ENCODE data around the gene IER3IP1. TPM values are rescaled to one million over a fixed set of nuclear protein-coding genes. Genes with fewer than 3 reads are reported as not detected.
"Not testable (repeated sequence)": the region's sequence is repeated elsewhere in the genome, so short reads cannot be mapped to it uniquely, and the experiment has no call there.

IER3IP1 gene, protein sequence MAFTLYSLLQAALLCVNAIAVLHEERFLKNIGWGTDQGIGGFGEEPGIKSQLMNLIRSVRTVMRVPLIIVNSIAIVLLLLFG
- 10 to 100 TPM; 32.5 to 39.8 (median 38.3) TPM for polyA plus RNA-seq (ENCODE audit: insufficient read length in 4 of 4)

DNA sequence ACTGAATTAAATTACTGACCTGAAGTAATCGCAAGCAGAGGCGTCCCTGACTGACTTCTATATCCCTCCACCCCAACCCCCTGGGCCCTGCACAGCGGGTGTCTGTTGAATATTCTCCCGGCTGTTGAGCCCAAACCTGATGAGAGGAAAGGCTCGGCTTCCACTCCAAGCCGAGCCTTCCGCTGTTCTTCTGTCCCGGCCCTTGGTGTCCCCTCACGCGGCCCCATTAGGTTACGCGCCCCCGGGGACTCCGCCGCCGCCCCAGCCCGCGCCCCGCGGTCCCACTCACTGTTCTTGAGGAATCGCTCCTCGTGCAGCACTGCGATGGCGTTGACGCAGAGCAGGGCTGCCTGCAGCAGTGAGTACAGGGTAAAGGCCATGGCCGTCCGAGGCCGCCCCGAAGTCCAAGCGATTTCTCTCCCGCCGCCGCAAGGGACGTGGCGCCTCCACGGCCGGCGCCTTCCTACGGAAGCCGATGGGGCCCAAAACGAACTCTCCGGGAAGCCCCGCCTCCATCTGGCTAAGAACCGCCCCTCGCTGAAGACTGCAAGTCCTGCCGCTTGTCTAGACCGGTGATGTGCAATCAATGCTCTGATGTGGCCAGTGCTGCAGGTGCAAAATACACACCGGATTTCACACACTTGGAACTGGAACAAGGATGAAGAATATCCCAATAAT, at the start of gene IER3IP1:
Gene IER3IP1, minus strand, starts transcription at position 467 of the 678 bp plus-strand sequence. Its CDS starts 87 bp downstream, at position 380.
- DNase-seq (ENCODE audit: low read depth in 4 of 4, low spot score in 2 of 4), result peak in 3 of 4 donors; percentile 65 to 86 (median 79)

DNA sequence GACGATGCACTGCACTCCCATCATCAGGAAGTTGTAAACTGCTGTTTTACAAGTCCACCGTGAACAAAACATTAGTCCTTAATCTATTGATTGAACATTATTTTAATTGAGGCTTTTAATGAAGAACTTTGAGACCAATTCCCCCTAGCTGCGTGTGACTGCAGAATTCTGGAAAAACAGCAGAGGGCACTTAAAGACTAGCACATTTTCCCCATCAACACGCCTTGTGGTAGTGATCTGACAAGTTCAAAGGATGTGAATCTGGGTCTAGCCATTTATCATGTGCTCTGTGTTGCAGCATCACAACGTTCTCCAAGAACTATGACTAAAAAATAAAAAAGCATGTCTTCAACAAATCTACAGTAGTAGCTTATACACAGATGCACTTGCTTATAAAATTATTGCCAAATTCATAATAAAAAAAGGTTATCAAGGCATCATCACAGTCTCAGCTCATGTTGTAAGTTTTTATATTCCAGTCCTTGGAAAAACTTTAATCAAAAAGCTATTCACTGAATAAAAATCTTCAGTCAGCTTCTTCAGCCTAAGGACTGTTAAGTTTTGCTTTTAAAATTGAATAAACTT, 39.5 kb upstream of the IER3IP1 start:
- peak in 3 of 4 donors; percentile 10 to 33 (median 30) for DNase-seq (ENCODE audit: low read depth in 4 of 4, low spot score in 2 of 4)

DNA sequence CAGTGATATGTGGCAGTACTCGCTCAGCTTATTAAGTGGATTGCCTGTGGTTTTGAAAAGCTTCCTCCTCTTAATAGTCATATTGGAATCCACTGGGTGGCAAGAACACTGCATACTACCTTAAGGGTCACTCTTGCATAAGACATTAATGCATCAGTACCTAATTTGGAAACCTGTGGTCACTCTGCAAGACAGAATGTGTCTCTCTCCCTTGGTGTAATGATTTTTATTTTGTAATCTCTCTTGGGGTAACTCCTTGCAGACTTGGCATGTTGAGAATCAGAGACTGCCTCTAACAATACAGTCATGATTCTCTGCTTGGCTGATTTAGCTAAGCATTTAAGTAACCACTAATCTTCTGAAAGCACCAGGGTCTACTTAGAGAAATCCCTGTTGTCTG, 33.0 kb upstream of the IER3IP1 start:
- DNase-seq (ENCODE audit: low read depth in 4 of 4, low spot score in 2 of 4), result no peak

DNA sequence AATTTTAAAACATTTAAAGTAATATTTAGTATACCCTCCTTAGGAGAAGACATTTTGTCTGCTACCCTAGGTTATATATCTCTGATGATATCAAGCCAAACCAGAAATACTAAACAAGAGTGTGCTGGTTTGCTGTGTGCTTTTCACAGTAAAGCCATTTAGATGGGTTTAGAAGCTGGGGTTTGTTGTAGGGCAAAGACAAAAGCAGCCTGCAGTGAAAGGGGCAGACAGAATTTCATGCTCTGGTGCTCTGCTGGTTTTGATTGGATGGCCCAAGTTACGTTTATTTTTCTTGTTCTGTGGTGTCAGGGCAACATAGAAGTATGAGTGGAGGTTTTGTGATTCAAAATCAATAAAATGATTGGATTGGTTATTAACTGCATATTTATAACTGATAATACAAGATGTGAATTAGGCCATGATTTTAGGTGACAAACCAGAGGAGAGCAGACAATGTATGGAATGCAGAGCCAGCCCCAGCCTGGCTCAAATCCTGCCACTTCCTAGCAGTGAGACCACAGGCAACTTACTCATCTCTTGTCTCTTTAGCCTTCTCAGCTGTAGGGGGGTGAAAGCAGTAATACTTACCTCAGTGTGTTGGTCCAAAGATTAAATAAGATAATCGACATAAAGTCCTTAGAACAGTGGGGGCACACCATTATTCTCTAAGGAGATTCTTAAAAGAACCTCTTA, 30.9 kb upstream of the IER3IP1 start:
- no peak for DNase-seq (ENCODE audit: low read depth in 4 of 4, low spot score in 2 of 4)

DNA sequence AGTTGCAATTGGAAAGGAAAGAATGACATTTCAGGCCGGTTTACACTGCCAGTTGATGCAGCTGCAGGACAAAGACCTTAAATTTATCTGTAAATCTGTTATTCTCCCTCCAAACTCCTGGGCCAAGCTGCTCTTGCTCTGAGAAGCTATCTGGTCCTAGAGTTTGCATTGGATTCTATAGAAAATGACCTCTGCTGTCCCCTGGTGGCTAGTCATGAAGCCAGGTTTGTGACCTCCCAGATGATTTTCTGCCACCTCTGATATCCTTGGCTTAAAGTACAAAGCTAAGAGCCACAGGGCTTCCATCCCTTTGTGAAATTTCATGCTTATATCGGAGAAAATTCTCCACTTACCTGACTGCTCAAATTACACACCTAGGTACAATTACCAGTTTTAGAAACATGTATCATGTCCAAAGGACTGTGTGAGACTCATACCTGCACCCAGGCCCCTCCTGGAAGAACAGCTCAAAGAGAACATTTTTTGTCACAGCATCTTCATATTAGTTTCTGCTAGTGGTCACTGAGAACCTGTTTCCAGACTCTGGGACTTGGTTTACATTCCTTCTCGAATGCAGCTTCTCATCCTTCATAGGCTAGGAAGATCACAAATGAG, 28.9 kb upstream of the IER3IP1 start:
- peak in 1 of 4 donors; percentile 13 for DNase-seq (ENCODE audit: low read depth in 4 of 4, low spot score in 2 of 4)

DNA sequence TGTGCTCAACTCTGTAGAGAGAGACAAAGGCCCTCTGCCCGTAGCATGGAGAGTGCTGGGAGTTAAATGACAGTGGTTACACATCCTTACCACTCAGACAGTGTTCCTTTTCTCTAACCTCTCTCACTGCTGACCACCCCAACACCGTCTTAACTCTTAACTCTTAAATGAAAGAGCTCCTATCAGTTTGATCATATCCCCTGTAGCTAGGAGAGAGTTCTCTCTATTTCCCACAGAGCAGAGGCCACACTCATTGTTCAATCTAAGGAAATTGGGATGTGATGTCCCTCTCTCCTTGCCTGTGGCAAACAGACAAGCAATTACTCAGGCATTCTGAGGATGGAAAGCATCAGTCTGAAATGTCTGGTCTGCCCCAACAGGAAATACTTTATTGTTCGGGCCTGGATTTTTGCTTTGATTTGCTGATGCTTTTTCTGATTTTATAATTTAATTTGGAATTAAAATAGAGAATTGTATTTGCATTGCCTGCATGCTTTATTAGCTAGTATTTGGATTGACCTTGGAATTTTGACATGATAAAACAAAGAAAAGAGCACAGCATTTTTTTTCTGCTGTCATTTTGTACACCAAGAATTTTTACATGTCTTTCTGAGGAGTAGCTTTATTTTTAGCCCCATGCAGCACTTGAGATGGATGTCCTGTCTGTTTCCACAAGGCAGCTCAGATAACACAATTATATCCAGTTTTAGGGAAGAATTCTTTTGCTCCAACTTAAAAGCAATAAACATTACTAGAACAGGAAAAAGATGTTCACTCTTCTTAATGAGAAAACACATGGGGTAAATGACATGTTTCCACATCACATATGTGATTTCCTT, 27.7 kb upstream of the IER3IP1 start:
- no peak for DNase-seq (ENCODE audit: low read depth in 4 of 4, low spot score in 2 of 4)

DNA sequence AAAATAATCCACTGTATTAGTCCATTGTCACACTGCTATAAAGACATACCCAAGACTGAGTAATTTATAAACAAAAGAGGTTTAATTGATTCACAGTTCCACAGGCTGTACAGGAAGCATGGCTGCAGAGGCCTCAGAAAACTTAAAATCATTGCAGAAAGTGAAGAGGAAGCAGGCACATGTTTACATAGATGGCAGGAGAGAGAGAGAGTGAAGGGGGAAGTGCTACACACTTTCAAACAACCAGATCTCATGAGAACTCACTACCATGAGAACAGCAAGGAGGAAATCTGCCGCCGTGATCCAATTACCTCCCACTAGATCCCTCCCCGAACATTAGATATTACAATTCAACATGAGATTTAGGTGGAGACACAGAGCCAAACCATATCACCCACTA, 19.8 kb upstream of the IER3IP1 start:
- DNase-seq (ENCODE audit: low read depth in 4 of 4, low spot score in 2 of 4), result not testable (repeated sequence)

DNA sequence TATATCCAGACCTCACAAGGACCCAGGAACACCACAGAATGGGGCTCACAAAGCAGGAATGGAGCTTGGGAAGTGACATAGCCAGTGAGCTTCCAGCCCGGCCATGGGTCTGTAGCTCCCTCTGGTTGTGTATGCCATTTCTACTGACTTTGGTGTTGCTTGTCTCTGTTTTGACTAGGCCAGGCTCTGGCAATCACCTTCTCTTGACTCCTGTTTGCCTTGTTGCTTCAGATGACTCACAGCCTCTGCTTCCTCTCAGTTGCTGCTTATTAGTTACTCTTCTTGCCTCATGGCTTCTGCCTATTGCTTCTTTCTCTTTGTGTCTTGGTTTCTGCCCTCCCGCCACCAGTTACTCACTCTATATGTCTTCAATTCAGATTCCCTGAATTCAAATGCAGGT, 15.8 kb upstream of the IER3IP1 start:
- DNase-seq (ENCODE audit: low read depth in 4 of 4, low spot score in 2 of 4), result no peak

DNA sequence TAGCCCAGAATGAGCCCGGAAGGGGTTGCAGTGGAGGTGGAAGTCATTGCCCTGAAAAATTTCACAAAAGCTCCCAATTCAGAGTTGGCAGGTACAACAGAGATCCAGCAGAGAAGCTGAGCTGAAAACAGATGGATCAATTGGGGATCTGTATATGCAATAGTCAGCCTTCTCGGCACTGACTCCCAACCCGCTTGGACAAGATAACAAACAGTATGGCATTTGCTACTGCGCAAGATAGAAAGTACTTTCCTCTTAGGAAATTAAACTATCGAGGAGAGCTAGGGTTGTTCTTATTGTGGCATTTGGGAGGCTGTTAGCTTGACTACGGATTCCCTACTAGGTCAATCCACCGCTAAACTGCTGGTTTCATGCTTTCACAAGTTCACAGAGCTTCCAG, 11.6 kb upstream of the IER3IP1 start:
- no peak for DNase-seq (ENCODE audit: low read depth in 4 of 4, low spot score in 2 of 4)

DNA sequence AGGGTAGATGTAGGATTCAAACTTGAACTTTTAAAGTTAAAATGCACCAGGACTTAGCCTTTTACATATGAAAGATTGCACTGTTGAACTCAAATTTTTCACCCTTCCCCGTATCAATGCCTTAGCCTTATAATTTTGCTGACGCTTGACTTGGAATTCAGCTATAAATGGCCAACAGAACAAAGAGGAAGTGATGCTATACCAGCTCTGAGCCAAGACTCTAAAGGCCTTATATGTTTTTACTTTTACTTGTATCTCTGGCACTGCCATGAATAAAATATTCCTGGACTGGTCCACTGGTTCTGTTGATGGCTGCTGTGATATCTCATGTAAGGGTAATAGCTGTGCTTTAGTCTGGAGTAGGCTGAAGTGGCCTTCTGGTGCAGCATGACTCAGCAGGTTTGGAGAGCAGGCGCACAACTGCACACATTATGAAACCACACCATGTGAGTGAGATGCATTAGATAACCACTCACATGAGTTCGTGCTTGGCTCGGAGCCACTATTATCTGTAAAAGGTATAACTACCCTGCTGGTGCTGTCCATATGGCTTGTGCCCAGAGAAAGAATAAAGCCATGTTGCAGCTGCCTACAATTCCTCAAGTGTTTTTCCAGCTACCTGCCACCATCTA, 8.4 kb upstream of the IER3IP1 start:
- DNase-seq (ENCODE audit: low read depth in 4 of 4, low spot score in 2 of 4), result no peak

DNA sequence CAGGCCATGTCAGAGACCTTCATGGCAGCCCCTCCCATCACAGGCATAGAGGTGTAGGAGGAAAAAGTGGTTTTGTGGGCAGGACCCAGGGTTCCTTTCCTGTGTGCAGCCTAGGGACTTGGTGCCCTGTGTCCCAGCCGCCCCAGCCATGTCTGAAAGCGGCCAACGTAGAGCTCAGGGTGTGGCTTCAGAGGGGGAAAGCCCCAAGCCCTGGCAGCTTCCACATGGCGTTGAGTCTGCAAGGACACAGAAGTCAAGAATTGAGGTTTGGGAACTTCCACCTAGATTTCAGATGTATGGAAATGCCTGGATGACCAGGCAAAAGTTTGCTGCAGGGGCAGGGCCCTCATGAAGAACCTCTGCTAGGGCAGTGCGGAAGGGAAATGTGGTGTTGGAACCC, 6.0 kb upstream of the IER3IP1 start:
- DNase-seq (ENCODE audit: low read depth in 4 of 4, low spot score in 2 of 4), result not testable (repeated sequence)

DNA sequence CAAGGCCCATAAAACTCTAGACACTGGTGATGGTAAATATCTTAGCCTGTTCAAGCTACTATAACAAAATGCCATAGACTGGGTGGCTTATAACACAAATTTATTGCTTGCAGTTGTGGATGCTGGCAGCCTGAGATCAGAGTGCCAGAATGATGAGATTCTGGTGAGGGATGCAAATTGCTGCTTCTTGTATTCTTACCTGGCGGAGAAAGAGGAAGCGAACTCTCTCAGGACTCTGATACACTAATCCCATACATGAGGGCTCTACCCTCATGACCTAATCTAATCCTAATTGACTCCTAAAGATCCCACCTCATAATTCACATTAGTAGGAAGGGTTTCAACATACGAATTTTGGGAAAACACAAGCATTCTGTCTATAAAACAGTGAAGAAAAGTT, 4.6 kb upstream of the IER3IP1 start:
- DNase-seq (ENCODE audit: low read depth in 4 of 4, low spot score in 2 of 4), result no peak

DNA sequence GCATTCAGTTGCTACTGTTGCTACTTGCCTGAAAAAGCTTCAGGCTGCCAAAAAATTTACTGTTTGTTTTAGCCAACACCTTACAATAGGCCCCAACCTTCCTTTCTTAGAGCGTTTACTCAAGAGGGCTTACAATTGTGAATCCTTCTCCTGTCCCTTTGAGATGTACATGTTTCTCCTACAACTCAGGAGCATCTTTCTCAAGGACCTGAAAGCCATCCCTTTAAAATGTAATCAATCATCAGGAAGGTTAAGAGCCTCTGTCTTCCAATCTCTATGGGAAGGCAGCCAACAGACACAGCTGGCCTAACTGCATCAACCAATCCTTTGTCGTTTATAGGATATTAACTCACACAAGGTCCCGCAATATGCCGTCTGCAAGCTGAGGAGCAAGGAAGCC, 3.4 kb upstream of the IER3IP1 start:
- DNase-seq (ENCODE audit: low read depth in 4 of 4, low spot score in 2 of 4), result no peak

DNA sequence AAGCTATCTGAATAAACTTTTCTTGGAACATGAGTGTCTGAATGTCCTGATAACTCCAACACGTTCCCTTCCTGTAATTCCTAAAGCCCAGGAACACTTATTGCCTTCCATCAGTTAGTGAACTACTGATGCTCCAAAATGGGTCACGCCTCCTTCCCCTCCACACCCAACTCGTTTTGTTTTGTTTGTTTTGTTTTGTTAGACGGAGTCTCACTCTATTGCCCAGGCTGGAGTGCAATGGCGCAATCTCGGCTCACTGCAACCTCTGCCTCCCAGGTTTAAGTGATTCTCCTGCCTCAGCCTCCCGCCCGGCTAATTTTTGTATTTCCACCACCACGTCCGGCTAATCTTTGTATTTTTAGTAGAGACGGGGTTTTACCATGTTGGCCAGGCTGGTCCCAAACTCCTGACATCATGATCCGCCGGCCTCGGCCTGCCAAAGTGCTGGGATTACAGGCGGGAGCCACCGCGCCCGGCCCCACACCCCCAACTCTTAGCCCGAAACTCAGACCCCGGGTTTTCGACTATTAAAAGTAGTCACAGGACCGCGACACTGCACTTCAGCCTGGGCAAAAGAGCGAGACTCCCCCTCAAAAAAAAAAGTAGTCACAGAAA, 774 bp downstream of the IER3IP1 start:
- no peak for DNase-seq (ENCODE audit: low read depth in 4 of 4, low spot score in 2 of 4)

DNA sequence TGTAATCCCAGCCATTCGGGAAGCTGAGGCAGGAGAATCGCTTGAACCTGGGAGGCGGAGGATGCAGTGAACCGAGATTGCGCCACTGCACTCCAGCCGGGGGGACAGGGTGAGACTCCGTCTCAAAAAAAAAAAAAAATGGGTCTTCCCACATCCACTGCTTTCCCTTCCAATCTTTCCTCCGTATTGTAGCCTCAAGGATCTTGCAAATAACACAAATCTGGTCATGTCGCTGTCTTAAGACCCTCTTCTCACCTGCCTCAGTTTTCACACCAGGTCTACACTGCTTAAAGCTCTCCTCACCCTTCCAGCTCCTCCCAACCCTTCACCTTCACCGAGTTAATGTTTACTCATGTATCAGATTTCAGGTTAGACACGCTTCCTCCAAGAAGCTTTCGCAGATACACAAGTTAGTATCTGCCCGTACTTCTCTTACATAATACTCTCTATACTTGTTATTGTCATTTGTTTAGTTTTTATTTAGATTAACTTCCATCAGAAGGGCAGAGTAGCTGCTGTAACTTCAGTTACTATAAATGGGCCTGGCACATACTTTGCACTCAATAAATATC, 1.5 kb downstream of the IER3IP1 start:
- no peak for DNase-seq (ENCODE audit: low read depth in 4 of 4, low spot score in 2 of 4)

DNA sequence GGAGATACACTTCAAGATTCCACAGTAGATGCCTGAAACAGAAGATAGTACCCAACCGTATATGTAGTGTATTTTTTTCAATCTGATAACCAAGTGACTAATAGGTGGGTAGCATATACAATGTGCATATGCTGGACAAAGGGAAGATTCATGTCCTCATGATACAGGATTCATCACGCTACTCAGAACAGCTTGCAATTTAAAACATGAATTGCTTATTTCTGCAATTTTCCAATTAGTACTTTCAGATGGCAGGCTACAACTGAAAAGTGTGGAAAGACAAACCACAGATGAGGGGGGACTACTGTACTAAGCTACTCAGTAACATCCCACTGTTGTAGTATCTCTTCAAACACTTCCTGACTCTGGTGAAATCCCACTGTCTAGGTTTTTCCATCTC, 3.7 kb downstream of the IER3IP1 start:
- no peak for DNase-seq (ENCODE audit: low read depth in 4 of 4, low spot score in 2 of 4)

DNA sequence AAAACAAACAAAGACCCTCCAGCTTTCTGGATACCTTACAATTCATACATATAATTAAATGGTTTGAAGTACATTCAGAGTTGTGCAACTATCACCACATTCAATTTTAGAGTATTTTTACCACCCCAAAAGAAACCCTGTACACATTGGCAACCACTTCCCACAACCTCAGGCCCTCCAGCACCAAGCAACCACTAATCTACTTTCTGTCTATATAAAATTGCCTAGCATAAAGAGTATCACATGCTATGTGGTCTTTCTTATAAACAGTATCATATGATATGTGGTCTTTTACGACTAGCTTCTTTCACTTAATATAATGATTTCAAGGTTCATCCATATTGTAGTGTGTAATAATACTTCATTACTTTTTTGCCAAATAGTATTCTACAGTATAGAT, 7.3 kb downstream of the IER3IP1 start:
- DNase-seq (ENCODE audit: low read depth in 4 of 4, low spot score in 2 of 4), result no peak

DNA sequence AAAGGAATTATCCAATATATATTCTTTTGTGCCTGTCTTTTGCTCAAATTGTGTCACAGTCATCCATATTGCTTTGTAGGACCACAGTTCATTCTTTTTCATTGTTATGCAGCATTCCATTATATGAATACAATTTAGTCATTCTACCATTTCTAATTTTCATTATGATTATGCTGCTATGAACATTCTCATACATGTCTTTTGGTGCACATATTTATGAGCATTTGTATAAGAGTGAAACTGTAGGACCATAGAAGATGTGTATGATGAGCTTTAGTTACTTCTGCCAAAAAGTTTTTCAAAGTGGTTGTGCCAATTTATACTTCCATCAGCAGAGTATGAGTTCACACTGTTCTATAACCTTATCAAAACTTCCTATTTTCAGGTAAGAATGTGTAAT, 7.7 kb downstream of the IER3IP1 start:
- no peak for DNase-seq (ENCODE audit: low read depth in 4 of 4, low spot score in 2 of 4)

DNA sequence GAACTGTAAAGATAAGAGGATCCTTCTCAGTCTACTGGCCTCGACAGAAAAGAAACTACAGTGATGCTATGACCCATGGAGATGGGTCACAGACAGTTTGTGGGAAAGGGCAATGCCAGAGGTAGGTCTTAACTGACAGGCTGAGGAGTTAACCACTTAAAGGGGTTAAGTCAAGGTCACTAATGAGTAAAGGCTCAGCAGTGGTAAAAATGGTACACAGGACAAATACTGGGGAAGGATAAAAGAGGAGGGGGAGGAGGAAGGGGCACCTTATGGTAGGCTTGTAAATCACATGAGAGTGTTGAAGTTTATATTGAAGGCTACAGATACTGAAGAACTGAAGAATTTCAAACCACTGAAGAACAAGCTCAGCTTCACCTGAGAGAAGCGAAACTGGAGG, 9.9 kb downstream of the IER3IP1 start:
- DNase-seq (ENCODE audit: low read depth in 4 of 4, low spot score in 2 of 4), result no peak
